IPS-18a (cell line): ENCODE data around the gene RUNX1.

Experiments used
- H3K27ac ChIP-seq: one replicate; pipeline ENCODE4 v1.5.1; 2013; ENCODE audit warnings: low read length
- H3K27me3 ChIP-seq: one replicate; pipeline ENCODE4 v1.6.1; 2013; ENCODE audit warnings: mild to moderate bottlenecking, low read length; ENCODE audit not compliant: control insufficient read depth, insufficient read depth
- H3K36me3 ChIP-seq: one replicate; pipeline ENCODE4 v1.6.1; 2013; ENCODE audit warnings: low read depth, low read length; ENCODE audit not compliant: control insufficient read depth
- H3K4me1 ChIP-seq: one replicate; pipeline ENCODE4 v1.6.1; 2013; ENCODE audit warnings: low read depth, low read length; ENCODE audit not compliant: control insufficient read depth
- H3K4me3 ChIP-seq: one replicate; pipeline ENCODE4 v1.5.1; 2013; ENCODE audit warnings: low read length
- H3K9ac ChIP-seq: one replicate; pipeline ENCODE4 v1.6.1; 2013; ENCODE audit warnings: mild to moderate bottlenecking, low read length, moderate library complexity
- H3K9me3 ChIP-seq: one replicate; pipeline ENCODE4 v1.6.1; 2013; ENCODE audit warnings: low read depth, low read length; ENCODE audit not compliant: control insufficient read depth

Gene RUNX1

GRCh38 chr21:34838956-34839820 lies 209.9 kb downstream of the RUNX1 start:
- Histone ChIP-seq H3K9me3 (no peaks in the 10 kb centered on the region), H3K27ac (no peak overlapping the region), H3K4me1 (peaks cover 38% of the 10 kb centered on the region), H3K9ac (no peak overlapping the region), H3K27me3 (no peaks in the 10 kb centered on the region), H3K36me3 (no peaks in the 10 kb centered on the region), H3K4me3 (no peak overlapping the region)

GRCh38 chr21:34836933-34837505 lies 212.1 kb downstream of the RUNX1 start:
- H3K27ac ChIP-seq, result no peak overlapping the region
- peaks cover 33% of the 10 kb centered on the region for H3K4me1 ChIP-seq
- H3K36me3 ChIP-seq, result no peaks in the 10 kb centered on the region
- H3K27me3 ChIP-seq, result no peaks in the 10 kb centered on the region
- no peaks in the 10 kb centered on the region for H3K9me3 ChIP-seq
- no peak overlapping the region for H3K9ac ChIP-seq
- H3K4me3 ChIP-seq, result no peak overlapping the region

GRCh38 chr21:34836103-34836932 lies 212.8 kb downstream of the RUNX1 start:
- no peak overlapping the region for H3K4me3 ChIP-seq
- H3K36me3 ChIP-seq, result no peaks in the 10 kb centered on the region
- no peaks in the 10 kb centered on the region for H3K27me3 ChIP-seq
- H3K9me3 ChIP-seq, result no peaks in the 10 kb centered on the region
- peaks cover 33% of the 10 kb centered on the region for H3K4me1 ChIP-seq
- no peak overlapping the region for H3K9ac ChIP-seq
- H3K27ac ChIP-seq, result no peak overlapping the region

- Histone ChIP-seq H3K27me3 (no peaks in the 10 kb centered on the region), H3K9me3 (no peaks in the 10 kb centered on the region), H3K4me3 (peak overlapping the region; percentile 18), H3K4me1 (peaks cover 33% of the 10 kb centered on the region), H3K27ac (no peak overlapping the region), H3K36me3 (no peaks in the 10 kb centered on the region), H3K9ac (no peak overlapping the region)
These were observed 213.6 kb downstream of the RUNX1 start for GRCh38 chr21:34835526-34835925.

- no peaks in the 10 kb centered on the region for H3K9me3 ChIP-seq
- no peak overlapping the region for H3K27ac ChIP-seq
- peaks cover 33% of the 10 kb centered on the region for H3K4me1 ChIP-seq
- no peak overlapping the region for H3K9ac ChIP-seq
- H3K27me3 ChIP-seq, result no peaks in the 10 kb centered on the region
- H3K36me3 ChIP-seq, result no peaks in the 10 kb centered on the region
- no peak overlapping the region for H3K4me3 ChIP-seq
These were observed 214.1 kb downstream of the RUNX1 start for GRCh38 chr21:34834852-34835501.

GRCh38 chr21:34834290-34834689 lies 214.8 kb downstream of the RUNX1 start:
- H3K4me3 ChIP-seq, result no peak overlapping the region
- H3K27me3 ChIP-seq, result no peaks in the 10 kb centered on the region
- H3K36me3 ChIP-seq, result no peaks in the 10 kb centered on the region
- no peak overlapping the region for H3K27ac ChIP-seq
- H3K9me3 ChIP-seq, result no peaks in the 10 kb centered on the region
- H3K4me1 ChIP-seq, result peaks cover 33% of the 10 kb centered on the region
- no peak overlapping the region for H3K9ac ChIP-seq

GRCh38 chr21:34833465-34833864 lies 215.6 kb downstream of the RUNX1 start:
- Histone ChIP-seq H3K9me3 (no peaks in the 10 kb centered on the region), H3K27me3 (no peaks in the 10 kb centered on the region), H3K27ac (no peak overlapping the region), H3K4me1 (peaks cover 33% of the 10 kb centered on the region), H3K4me3 (no peak overlapping the region), H3K36me3 (no peaks in the 10 kb centered on the region), H3K9ac (no peak overlapping the region)

- Histone ChIP-seq H3K27ac (no peak overlapping the region), H3K4me1 (peaks cover 15% of the 10 kb centered on the region), H3K9me3 (no peaks in the 10 kb centered on the region), H3K9ac (no peak overlapping the region), H3K4me3 (no peak overlapping the region), H3K36me3 (no peaks in the 10 kb centered on the region), H3K27me3 (no peaks in the 10 kb centered on the region)
These were observed 218.5 kb downstream of the RUNX1 start for GRCh38 chr21:34830386-34831170.

GRCh38 chr21:34827445-34828235 lies 221.5 kb downstream of the RUNX1 start:
- H3K9me3 ChIP-seq, result no peaks in the 10 kb centered on the region
- no peak overlapping the region for H3K9ac ChIP-seq
- H3K4me3 ChIP-seq, result no peak overlapping the region
- H3K36me3 ChIP-seq, result no peaks in the 10 kb centered on the region
- no peaks in the 10 kb centered on the region for H3K27me3 ChIP-seq
- H3K4me1 ChIP-seq, result peaks cover 13% of the 10 kb centered on the region
- no peak overlapping the region for H3K27ac ChIP-seq

- Histone ChIP-seq H3K9ac (no peak overlapping the region), H3K27me3 (no peaks in the 10 kb centered on the region), H3K4me1 (peaks cover 13% of the 10 kb centered on the region), H3K4me3 (no peak overlapping the region), H3K36me3 (no peaks in the 10 kb centered on the region), H3K9me3 (no peaks in the 10 kb centered on the region), H3K27ac (no peak overlapping the region)
These were observed 222.3 kb downstream of the RUNX1 start for GRCh38 chr21:34826836-34827235.
